Stimulated activated CD8-positive, alpha-beta memory T cell treated with anti-CD3 and anti-CD28 coated beads, Interleukin-12 subunit alpha, Interleukin-12 subunit beta, amount 100 ng/mL, for 4 hours (primary cell): ENCODE results near the gene LTBR.
A peak's percentile ranks its signal among the peaks of the same experiment; 100 is the strongest.

Experiments
- DNase-seq: peaks from one replicate; pipeline ENCODE4 v3.0.0-alpha.2; 2020; ENCODE audit warnings: low read depth

Gene LTBR

DNA sequence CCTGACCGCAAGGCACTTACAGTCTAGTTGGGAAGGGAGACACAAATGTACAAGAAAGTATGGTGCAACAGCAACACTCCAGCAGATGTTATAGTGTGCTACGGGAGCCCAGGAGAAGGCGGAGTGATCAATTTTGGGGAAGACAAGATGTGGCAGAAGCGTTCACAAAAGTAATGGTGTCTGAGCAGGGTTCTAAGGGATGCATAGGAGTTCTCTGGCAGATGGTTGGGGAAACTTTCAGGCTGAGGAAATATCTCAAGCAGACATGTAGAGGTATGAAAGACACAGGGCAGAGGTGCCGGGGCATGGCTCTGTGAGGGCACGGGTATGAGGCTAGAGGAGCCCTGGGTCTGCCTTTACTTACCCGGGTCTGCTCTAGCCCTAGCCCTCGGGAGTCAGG is 37.0 kb upstream of the LTBR start:
- DNase-seq, result no peak

DNA sequence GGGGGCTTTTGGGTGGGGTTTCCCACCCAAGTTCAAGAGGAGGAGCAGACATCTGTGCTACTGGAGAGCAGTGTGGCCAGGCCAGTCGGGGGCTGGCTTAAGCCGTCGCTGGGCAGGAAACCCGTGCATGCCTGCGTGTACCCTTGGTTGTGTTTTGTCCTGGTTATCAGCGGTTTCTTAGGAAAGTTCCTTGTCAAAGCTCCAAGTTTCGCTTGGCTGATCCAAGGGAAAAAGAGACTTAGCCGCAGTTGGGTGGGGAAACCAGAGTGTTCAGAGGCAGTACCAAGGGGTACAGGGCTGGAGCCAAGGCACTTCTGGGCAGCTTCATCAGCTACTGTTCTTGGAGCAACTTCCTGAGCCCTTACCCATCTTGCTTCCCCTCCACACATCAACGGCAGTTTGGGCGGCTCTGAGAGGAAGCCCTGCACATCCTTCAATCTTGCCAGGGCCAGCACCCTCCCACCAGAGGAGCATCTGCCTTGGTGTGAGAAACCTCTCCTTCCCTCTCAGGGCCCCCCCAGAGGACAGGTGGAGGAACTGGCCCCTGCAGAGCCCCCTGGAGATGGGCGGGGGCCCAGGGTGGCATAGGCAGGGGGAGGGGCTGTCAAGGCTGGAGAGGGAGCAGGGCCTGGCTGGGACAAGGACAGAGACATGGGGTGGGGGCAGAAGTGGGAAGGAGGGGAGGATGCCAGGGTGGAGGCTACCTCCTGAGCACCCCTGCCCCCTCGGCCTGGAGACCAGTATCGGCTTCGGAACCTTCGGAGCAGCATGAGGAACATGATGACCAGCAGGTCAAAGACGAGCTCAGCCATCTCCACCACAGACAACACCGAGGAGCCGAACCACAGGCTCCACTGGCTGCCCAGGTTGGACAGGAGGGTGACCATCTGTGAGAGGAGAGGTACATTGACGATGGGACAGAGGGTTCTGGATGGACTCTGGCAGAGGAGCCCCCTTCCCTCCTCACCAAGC is 36.3 kb upstream of the LTBR start:
- no peak for DNase-seq

DNA sequence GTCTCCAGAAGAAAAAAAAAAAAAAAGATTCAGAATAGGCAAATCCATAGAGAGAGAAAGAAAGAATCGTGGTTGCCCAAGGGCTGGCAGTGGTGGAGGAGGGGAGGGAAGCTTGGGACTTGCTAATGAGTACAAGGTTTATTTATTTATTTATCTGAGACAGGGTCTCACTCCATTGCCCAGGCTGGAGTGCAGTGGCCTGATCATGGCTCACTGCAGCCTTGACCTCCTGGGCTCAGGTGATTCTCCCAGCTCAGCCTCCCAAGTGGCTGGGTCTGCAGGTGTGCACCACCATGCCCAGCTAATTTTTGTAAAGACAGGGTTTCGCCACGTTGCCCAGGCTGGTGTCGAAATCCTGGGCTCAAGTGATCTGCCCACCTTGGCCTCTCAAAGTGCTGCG is 32.3 kb upstream of the LTBR start:
- no peak for DNase-seq

GRCh38 chr12:6352193-6353173 is 31.5 kb upstream of the LTBR start:
- no peak for DNase-seq

- DNase-seq, result no peak
These were observed 29.2 kb upstream of the LTBR start for GRCh38 chr12:6354495-6355393.

GRCh38 chr12:6355491-6356373 is 28.2 kb upstream of the LTBR start:
- DNase-seq, result no peak

GRCh38 chr12:6356374-6356820 is 27.6 kb upstream of the LTBR start:
- no peak for DNase-seq

- no peak for DNase-seq
These were observed 25.1 kb upstream of the LTBR start for GRCh38 chr12:6358881-6359280.

DNA sequence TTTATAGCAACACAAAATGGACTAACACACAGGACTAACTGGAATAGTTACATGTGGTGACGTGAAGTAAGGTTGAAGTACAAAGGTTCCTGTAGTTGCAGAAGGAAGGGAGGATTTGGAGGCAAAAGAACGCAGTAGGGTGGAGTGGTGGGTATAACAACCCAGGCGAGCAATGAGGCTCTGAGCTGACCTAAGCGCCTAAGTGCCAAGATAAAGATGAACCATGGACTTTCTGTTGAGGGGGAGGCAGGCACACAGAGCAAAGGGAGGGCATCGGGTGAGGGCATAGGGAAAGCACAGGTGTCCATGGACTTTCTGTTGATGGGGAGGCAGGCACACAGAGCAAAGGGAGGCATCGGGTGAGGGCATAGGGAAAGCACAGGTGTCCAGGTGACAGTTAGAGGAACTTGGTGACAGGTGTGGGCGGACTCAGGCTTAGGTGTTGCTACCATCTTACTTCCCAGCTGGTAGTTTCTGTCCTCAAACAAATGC is 23.8 kb upstream of the LTBR start:
- DNase-seq, result no peak

DNA sequence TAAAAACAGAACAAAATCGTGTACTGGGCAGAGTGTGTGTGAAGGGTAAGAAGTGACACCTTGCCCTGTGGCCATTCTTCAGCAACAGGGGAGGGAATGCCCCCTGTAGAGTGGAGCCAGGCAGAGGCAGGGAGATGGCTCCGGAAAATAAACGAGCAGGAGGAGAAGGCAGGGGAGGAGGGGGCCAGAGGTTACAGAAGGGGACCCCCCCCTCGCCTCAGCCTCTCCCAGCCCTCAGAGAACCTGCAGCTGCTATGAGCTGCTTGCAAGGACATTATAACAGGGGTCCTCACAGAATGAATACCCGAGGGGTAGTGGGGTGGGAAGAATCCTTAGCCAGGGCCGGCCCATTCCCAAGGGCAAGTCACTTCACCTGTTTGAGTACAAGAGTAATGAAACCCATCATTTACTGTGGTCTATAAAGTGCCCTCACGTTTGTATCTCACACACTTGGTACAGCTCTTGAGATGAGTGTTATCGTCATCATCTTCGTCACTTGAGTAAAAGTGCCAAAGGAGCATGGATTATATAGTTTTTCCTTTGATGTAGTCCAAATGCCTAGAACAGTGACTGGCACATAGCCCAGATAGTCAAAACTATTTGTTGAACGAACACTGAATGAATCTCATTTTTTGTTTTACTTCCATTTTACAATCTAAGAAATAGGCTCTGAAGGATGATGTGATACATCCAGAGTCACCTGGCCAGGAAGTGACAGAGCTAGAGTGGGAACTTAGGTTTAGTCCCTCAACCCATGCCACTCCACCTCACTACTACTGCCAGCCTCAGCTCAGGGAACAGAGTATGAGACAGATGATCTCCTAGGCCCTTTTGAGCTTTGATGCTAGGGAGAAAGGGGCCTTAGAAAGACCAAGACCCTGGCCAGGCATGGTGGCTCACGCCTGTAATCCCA is 23.1 kb upstream of the LTBR start:
- no peak for DNase-seq

DNA sequence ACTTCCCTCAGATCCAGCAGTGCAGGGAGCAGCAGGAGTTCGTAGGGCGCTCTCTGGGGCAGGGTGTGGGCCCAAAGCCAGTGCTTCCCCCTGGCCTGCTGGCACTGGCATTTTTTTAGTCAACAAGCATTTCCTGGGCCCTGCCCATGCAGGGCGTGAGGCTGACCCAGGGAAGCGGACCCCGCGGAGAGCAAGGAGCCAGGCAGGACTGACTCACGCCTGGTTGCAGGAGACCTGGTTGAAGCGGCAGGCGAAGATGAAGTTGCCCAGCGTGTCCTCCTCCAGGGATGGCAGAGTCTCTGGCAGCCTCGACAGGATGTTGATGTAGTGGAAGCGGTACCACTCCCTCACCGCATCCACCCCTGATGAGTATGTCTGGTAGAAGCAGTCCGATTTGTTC is 22.1 kb upstream of the LTBR start:
- DNase-seq, result no peak

- DNase-seq, result no peak
These were observed 21.6 kb upstream of the LTBR start for GRCh38 chr12:6362403-6362802.

DNA sequence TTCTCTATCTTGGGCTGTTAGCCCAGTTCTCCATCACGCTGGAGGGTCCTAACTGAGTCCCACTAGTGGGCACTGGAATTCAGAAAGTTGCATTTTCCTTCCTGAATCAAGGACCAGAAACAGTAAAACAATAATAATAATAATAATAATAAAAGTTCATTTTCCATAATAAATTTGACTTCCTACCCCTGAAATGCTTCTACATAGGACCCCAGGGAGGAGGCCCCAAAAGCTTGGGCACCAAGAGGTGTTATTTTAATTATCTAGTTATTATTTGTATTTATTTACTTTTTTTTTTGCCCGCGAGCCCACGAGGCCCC is 21.0 kb upstream of the LTBR start:
- no peak for DNase-seq

- DNase-seq, result peak; percentile 63
These were observed 20.5 kb upstream of the LTBR start for GRCh38 chr12:6363330-6364043.

DNA sequence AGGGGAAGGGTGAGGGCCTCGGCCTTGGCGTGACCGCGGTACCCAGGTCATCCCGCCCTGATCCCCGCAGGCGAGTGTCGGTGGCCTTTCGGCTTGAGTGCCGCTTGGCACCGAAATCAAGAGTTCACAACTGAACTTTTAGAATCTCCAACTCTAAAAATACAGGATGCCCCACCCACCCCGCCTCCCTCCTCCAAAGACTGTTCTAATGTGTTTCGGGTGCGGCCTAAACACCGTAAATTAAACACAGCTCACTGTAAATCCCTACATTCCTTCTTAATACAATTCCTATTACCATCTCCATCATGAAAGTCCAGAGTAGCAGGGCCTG is 20.0 kb upstream of the LTBR start:
- no peak for DNase-seq

DNA sequence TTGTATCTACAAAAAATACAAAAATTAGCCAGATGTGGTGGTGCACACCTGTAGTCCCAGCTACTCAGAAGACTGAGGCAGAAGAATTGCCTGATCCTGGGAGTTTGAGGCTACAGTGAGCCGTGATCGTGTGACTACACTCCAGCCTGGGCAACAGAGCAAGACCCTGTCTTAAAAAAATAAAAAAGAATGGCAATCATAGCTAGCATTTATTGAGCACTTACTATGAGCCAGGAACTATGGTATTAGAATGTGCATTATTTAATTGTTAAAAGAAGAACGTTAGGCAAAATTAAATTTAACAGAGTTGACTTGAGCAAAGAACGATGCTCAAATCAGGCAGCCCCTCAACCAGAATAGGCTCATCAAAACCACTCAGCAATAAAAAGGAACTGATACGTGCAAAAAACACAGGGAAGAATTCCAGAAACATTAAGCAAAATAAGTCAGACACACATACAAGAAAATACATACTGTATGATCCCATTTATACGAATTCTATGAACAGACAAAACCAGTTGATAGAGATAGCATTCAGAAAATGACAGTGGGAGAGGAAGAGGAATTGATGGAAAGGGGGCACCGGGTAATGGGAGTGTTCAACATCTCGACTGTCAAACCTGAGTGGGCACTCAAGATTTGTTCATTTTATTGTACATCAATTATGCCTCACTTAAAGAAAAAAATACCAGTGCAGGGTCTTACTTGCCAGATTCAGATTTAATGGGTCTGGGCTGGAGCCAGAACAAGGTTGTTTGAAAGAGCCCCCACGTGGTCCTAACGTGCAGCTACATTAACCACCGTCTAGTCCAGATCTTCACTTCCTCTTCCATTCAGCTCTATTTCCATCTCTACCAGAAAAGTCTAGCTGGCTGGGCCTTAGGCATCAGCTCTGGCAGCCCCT is 16.6 kb upstream of the LTBR start:
- DNase-seq, result no peak

- no peak for DNase-seq
These were observed 15.7 kb upstream of the LTBR start for GRCh38 chr12:6367969-6368892.
